Ovary (tissue), 3 donors: ENCODE measurements around the gene CHKB.

Experiments
- CTCF ChIP-seq, 3 donors: fragments of 450-650 bp in 2 of 3; fragments of 200-600 bp in 1 of 3; IDR thresholded peaks; one replicate each; pipeline versions ENCODE4 v1.5.1 to v1.8.0; 2016 to 2022; ENCODE audit warnings: antibody characterized with exemption in 3 of 3, mild to moderate bottlenecking in 1 of 3
- EP300 ChIP-seq: sonication (generic); formaldehyde crosslinking; IDR thresholded peaks from one replicate; pipeline ENCODE4 v1.6.1; 2017; ENCODE audit warnings: antibody characterized with exemption
- donor health status: DM: no; HTN: no; CAD: no.

- TF ChIP-seq CTCF (IDR thresholded peaks at IDR 0.05) (no peak), EP300 (no peak)
Observed at GRCh38 chr22:50624347-50625130, 41.9 kb upstream of the CHKB start.
